GM18870 (cell line): ENCODE data around the gene RASSF5.

Source experiments
- ATAC-seq: cut with Tn5 transposase; IDR thresholded peaks from one replicate; pipeline ENCODE4 v1.9.1; 2021; ENCODE audit warnings: moderate library complexity; ENCODE audit not compliant: unreplicated experiment

RASSF5 gene

GRCh38 chr1:206513312-206514111 is 6.2 kb downstream of the RASSF5 start:
- ATAC-seq: no peak

GRCh38 chr1:206514813-206515387 is 7.6 kb downstream of the RASSF5 start:
- ATAC-seq: no peak

GRCh38 chr1:206516728-206516990 is 9.3 kb downstream of the RASSF5 start:
- ATAC-seq: no peak

- no peak for ATAC-seq
These were observed 10.5 kb downstream of the RASSF5 start for GRCh38 chr1:206517784-206518183.

GRCh38 chr1:206518206-206518605 is 10.9 kb downstream of the RASSF5 start:
- ATAC-seq: no peak

- no peak for ATAC-seq
These were observed 11.4 kb downstream of the RASSF5 start for GRCh38 chr1:206518743-206519142.

GRCh38 chr1:206521127-206521526 is 13.8 kb downstream of the RASSF5 start:
- ATAC-seq: no peak

- ATAC-seq: no peak
These were observed 14.5 kb downstream of the RASSF5 start for GRCh38 chr1:206521694-206522402.

GRCh38 chr1:206524739-206525364 is 17.5 kb downstream of the RASSF5 start:
- no peak for ATAC-seq

GRCh38 chr1:206526064-206526911 is 19.0 kb downstream of the RASSF5 start:
- no peak for ATAC-seq

- no peak for ATAC-seq
These were observed 22.1 kb downstream of the RASSF5 start for GRCh38 chr1:206529425-206529824.

- no peak for ATAC-seq
These were observed 25.0 kb downstream of the RASSF5 start for GRCh38 chr1:206532368-206532767.

GRCh38 chr1:206534552-206534951 is 27.2 kb downstream of the RASSF5 start:
- no peak for ATAC-seq

- no peak for ATAC-seq
These were observed 28.5 kb downstream of the RASSF5 start for GRCh38 chr1:206535853-206536188.

GRCh38 chr1:206537141-206537540 is 29.8 kb downstream of the RASSF5 start:
- ATAC-seq: no peak

GRCh38 chr1:206538086-206538770 is 30.9 kb downstream of the RASSF5 start:
- no peak for ATAC-seq

- ATAC-seq: no peak
These were observed 31.7 kb downstream of the RASSF5 start for GRCh38 chr1:206538901-206539640.

- ATAC-seq: no peak
These were observed 32.9 kb downstream of the RASSF5 start for GRCh38 chr1:206540044-206540780.

GRCh38 chr1:206541236-206541833 is 34.0 kb downstream of the RASSF5 start:
- no peak for ATAC-seq
